CD4-positive, alpha-beta memory T cell (primary cell): Measurements from ENCODE around the gene CFHR5. TPM values are rescaled to one million over a fixed set of nuclear protein-coding genes. Genes with fewer than 3 reads are reported as not detected.
"Not testable (repeated sequence)": the region's sequence is repeated elsewhere in the genome, so short reads cannot be mapped to it uniquely, and the experiment has no call there.

ENCODE experiments used
- CTCF ChIA-PET: fragments of 350-600 bp; sonication (Branson Sonifier 250); formaldehyde crosslinking; loops from one replicate; lab custom pipeline; 2021; ENCODE audit warnings: inconsistent platforms; ENCODE audit not compliant: partially characterized antibody; lab: Charles Lee
- POLR2A ChIA-PET: fragments of 350-600 bp; sonication (Branson Sonifier 250); formaldehyde crosslinking; loops from one replicate; lab custom pipeline; 2021; ENCODE audit not compliant: partially characterized antibody; lab: Charles Lee
- DNase-seq, 5 donors: peaks; one replicate each; pipeline versions ENCODE4 v3.0.0 to v3.0.0-alpha.2; 2020 to 2022; ENCODE audit warnings: mixed read lengths in 1 of 5
- H3K27ac ChIP-seq: one replicate; pipeline ENCODE4 v1.7.0; 2013; ENCODE audit warnings: low read depth, low read length
- H3K27me3 ChIP-seq: 2 replicates; pipeline ENCODE4 v1.7.0; 2013; ENCODE audit warnings: mild to moderate bottlenecking, low read length, moderate library complexity; ENCODE audit not compliant: insufficient read depth
- H3K36me3 ChIP-seq: 2 replicates; pipeline ENCODE4 v1.7.0; 2013; ENCODE audit warnings: mild to moderate bottlenecking, low read length, moderate library complexity; ENCODE audit not compliant: insufficient read depth
- H3K4me1 ChIP-seq: 2 replicates; pipeline ENCODE4 v1.7.0; 2013; ENCODE audit warnings: mild to moderate bottlenecking, low read length, moderate library complexity; ENCODE audit not compliant: insufficient read depth
- H3K4me3 ChIP-seq, 2 donors: one replicate each; pipeline ENCODE4 v1.7.0; 2013; ENCODE audit warnings: low read length in 2 of 2, mild to moderate bottlenecking in 1 of 2
- H3K9me3 ChIP-seq, 2 donors: one replicate each; pipeline ENCODE4 v1.7.0; 2013; ENCODE audit warnings: low read length in 2 of 2, control low read depth in 1 of 2; ENCODE audit not compliant: control insufficient read depth in 1 of 2
- H3K27ac Mint-ChIP-seq, 7 donors: one replicate each; pipeline ENCODE4 v1.8.0; 2020 to 2021; ENCODE audit warnings: mixed read lengths in 7 of 7, mild to moderate bottlenecking in 6 of 7, inconsistent platforms in 3 of 7, moderate library complexity in 3 of 7
- H3K27me3 Mint-ChIP-seq, 2 donors: one replicate each; pipeline ENCODE4 v1.8.0; 2020 to 2021; ENCODE audit warnings: mixed read lengths in 2 of 2
- H3K36me3 Mint-ChIP-seq, 2 donors: one replicate each; pipeline ENCODE4 v1.8.0; 2020 to 2021; ENCODE audit warnings: mixed read lengths in 2 of 2, inconsistent platforms in 1 of 2, mild to moderate bottlenecking in 1 of 2
- H3K4me1 Mint-ChIP-seq, 4 donors: one replicate each; pipeline ENCODE4 v1.8.0; 2020 to 2021; ENCODE audit warnings: mixed read lengths in 4 of 4, mild to moderate bottlenecking in 1 of 4
- H3K4me3 Mint-ChIP-seq, 8 donors: one replicate each; pipeline ENCODE4 v1.8.0; 2020 to 2021; ENCODE audit warnings: mixed read lengths in 8 of 8, mild to moderate bottlenecking in 7 of 8, moderate library complexity in 6 of 8, inconsistent platforms in 3 of 8
- H3K9me3 Mint-ChIP-seq, 8 donors: one replicate each; pipeline ENCODE4 v1.8.0; 2020 to 2021; ENCODE audit warnings: mixed read lengths in 8 of 8, mild to moderate bottlenecking in 5 of 8, inconsistent platforms in 3 of 8, moderate library complexity in 1 of 8
- intact Hi-C: fragments of 100-400 bp; cut with micrococcal nuclease; formaldehyde crosslinking; loops from one replicate; pipeline ENCODE4 v1.15.1; 2023
- polyA plus RNA-seq, 2 donors: library from polyadenylated mRNA; unstranded; fragments of 300-500 nt; fragmentation: Illumina TruSeq; gene quantifications; one replicate each; pipeline ENCODE4 v1.2.3, GENCODE V29; 2021
- total RNA-seq, 2 experiments: library from RNA; stranded (reverse); gene quantifications; one replicate each; pipeline ENCODE4 v1.2.3, GENCODE V29; 2021

The CFHR5 gene
- total and polyA plus RNA-seq, 4 experiments from 2014 or later: not detected

DNA sequence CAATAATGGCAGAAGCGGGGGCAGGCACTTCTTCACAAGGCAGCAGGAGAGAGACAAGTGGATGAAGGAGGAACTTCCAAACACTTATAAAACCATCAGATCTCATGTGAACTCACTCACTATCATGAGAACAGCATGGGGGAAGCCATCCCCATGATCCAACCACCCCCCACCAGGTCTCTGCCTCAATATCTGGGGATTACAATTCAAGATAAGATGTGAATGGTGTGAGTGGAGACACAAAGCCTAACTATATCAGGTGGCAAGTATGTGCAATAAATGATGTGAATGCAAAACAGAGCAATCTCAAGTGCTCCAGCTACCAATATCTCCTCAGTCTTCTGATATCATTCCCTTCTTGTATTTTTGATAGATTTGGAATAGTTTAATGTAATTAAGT is 21.4 kb upstream of the CFHR5 start:
- intact Hi-C loops: no loop called here
- H3K4me1 Mint-ChIP-seq: no peaks in the 10 kb centered on the region
- H3K27ac Mint-ChIP-seq: no peak overlapping the region
- H3K27me3 Mint-ChIP-seq: no peaks in the 10 kb centered on the region
- H3K4me3 Mint-ChIP-seq: no peak overlapping the region
- Histone ChIP-seq H3K4me3 (no peak overlapping the region), H3K4me1 (no peaks in the 10 kb centered on the region), H3K36me3 (no peaks in the 10 kb centered on the region), H3K27me3 (no peaks in the 10 kb centered on the region), H3K9me3 (no peaks in the 10 kb centered on the region), H3K27ac (no peak overlapping the region)
- H3K9me3 Mint-ChIP-seq: peaks cover 0 to 4% (median 0%) of the 10 kb centered on the region in 8 donors
- DNase-seq: no peak
- CTCF ChIA-PET: interaction anchor here (1.0 kb wide), 1 partner anchor 20 kb away, joined by 3 read pairs; no protein-coding TSS in a partner anchor
- H3K36me3 Mint-ChIP-seq: no peaks in the 10 kb centered on the region
- POLR2A ChIA-PET: no interaction called here

DNA sequence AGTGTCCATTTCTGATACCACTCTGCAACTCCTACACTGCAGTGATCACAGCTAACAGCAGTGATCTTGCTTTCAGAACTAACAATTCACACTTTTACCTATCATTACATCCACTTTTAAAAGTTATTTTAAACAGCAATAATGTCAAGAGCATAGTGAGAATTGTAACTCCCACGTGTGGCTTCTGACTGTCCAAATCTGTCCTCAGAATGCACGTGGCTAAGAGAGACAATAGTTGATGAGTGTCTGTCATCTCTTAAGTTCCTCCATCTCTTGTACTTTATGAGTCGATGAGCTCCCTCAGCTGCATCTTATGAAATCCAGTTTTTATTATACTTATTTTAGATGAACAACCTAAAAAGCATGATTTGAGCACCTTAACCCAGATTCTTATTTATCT is 16.5 kb upstream of the CFHR5 start:
- DNase-seq: no peak
- H3K27ac Mint-ChIP-seq: no peak overlapping the region
- no peak overlapping the region for H3K4me3 Mint-ChIP-seq
- intact Hi-C loops: no loop called here
- Histone ChIP-seq H3K27ac (no peak overlapping the region), H3K4me3 (no peak overlapping the region), H3K4me1 (no peaks in the 10 kb centered on the region), H3K36me3 (no peaks in the 10 kb centered on the region), H3K9me3 (no peaks in the 10 kb centered on the region), H3K27me3 (no peaks in the 10 kb centered on the region)
- H3K27me3 Mint-ChIP-seq: peaks cover 0 to 1% of the 10 kb centered on the region in 2 donors
- peaks cover 0 to 6% (median under 1%) of the 10 kb centered on the region in 8 donors for H3K9me3 Mint-ChIP-seq
- no peaks in the 10 kb centered on the region for H3K36me3 Mint-ChIP-seq
- CTCF ChIA-PET: no interaction called here
- H3K4me1 Mint-ChIP-seq: no peaks in the 10 kb centered on the region
- POLR2A ChIA-PET: no interaction called here

DNA sequence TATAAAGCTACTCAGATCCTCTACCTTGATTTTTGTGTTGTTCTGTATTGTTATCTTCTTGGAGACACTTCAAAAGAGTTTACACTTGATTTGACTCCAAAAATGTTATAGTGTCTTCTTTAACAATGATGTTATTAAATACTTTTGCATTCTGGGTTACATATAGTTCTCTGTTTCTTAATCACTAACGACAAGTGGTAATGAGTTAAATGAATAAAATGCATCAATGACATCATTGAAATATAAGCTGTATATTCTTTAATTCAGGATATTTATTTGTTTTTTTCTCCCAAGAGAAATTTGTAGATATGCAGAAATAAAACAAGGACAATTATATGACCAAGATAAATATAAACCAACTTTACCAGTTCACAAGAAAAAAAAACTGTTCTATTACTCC is 7.2 kb upstream of the CFHR5 start:
- H3K27ac ChIP-seq: no peak overlapping the region
- no peaks in the 10 kb centered on the region for H3K4me1 ChIP-seq
- peaks cover 0 to 2% of the 10 kb centered on the region in 2 donors for H3K27me3 Mint-ChIP-seq
- POLR2A ChIA-PET: no interaction called here
- H3K9me3 Mint-ChIP-seq: no peaks in the 10 kb centered on the region
- H3K27ac Mint-ChIP-seq: no peak overlapping the region
- DNase-seq: no peak
- H3K4me1 Mint-ChIP-seq: no peaks in the 10 kb centered on the region
- no peaks in the 10 kb centered on the region for H3K9me3 ChIP-seq
- H3K4me3 ChIP-seq: no peak overlapping the region
- H3K27me3 ChIP-seq: no peaks in the 10 kb centered on the region
- no peak overlapping the region for H3K4me3 Mint-ChIP-seq
- no peaks in the 10 kb centered on the region for H3K36me3 ChIP-seq
- H3K36me3 Mint-ChIP-seq: no peaks in the 10 kb centered on the region
- CTCF ChIA-PET: interaction anchor here (1.4 kb wide), 1 partner anchor 11 kb away, joined by 3 read pairs; no protein-coding TSS in a partner anchor
- intact Hi-C loops: no loop called here

DNA sequence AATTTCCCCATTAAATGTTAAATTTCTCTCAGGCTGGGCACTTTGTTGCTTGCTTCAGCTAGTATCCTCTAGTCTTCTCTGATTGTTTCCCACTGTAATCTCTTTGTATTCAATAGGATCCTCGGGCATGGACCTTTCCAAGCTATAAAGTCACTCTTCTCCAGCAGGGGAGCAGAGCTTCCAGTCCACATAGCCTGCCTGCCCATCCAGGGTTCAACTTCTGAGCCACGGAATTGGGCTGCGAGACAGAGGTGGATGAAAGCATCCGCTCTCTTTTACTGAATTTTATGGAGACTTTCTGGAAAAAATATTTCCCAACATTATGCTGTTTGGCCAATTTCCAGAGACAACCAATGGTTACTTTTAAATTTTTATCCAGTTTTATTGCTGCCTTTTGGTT is 1.1 kb upstream of the CFHR5 start:
- no peak overlapping the region for H3K4me3 ChIP-seq
- no peaks in the 10 kb centered on the region for H3K9me3 Mint-ChIP-seq
- no peak overlapping the region for H3K27ac ChIP-seq
- no peaks in the 10 kb centered on the region for H3K27me3 Mint-ChIP-seq
- no peaks in the 10 kb centered on the region for H3K27me3 ChIP-seq
- no peaks in the 10 kb centered on the region for H3K4me1 ChIP-seq
- ChIA-PET POLR2A (no interaction called here), CTCF (interaction anchor here (1.1 kb wide), 1 partner anchor 20 kb away, joined by 3 read pairs; no protein-coding TSS in a partner anchor)
- intact Hi-C loops: no loop called here
- H3K36me3 Mint-ChIP-seq: no peaks in the 10 kb centered on the region
- H3K4me1 Mint-ChIP-seq: no peaks in the 10 kb centered on the region
- DNase-seq: no peak
- H3K36me3 ChIP-seq: no peaks in the 10 kb centered on the region
- H3K4me3 Mint-ChIP-seq: no peak overlapping the region
- H3K9me3 ChIP-seq: no peaks in the 10 kb centered on the region
- H3K27ac Mint-ChIP-seq: no peak overlapping the region

DNA sequence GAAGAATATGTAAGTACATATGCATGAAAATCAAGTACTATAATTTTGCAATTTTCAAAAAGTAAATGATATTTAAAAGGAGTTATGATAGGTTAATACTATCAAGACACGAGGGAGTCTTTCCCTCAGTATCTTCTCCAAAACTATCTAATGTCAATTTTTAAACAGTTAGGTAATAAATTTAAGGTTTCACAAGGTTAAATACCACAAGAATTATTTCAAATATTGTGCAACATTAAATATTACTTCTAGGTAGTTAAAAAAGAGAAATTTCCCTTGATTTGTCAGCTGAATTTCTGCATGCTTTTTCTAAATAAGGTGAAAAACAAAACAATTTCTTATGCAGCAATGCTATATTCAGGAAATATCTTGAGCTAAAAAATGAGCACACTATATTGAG is 3.5 kb downstream of the CFHR5 start:
- H3K9me3 Mint-ChIP-seq: peaks cover 0 to under 1% (median 0%) of the 10 kb centered on the region in 8 donors

DNA sequence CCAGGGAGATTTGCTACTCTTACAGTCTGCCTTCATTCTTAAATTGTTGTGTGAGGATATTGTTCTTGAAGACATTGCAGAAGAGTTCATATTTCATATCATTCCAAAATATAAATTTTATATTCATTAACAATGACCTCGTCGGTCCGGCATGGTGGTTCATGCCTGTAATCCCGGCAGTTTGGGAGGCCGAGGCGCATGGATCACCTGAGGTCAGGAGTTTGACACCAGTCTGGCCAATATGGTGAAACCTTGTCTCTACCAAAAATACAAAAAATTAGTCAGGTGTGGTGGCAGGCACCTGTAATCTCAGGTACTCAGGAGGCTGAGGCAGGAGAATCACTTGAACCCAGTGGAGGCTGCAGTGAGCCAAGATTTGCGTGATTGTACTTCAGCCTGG is 4.9 kb downstream of the CFHR5 start:
- H3K4me3 ChIP-seq, H3K27me3 Mint-ChIP-seq, H3K4me1 ChIP-seq, POLR2A ChIA-PET, H3K36me3 ChIP-seq, H3K27me3 ChIP-seq, DNase-seq, H3K27ac Mint-ChIP-seq, H3K9me3 ChIP-seq, H3K9me3 Mint-ChIP-seq, H3K27ac ChIP-seq, H3K4me3 Mint-ChIP-seq, H3K4me1 Mint-ChIP-seq, H3K36me3 Mint-ChIP-seq, CTCF ChIA-PET, intact Hi-C loops: not testable (repeated sequence)

More for the DNA sequence above, 3.5 kb downstream of the CFHR5 start:
- Histone ChIP-seq H3K4me1 (no peaks in the 10 kb centered on the region), H3K4me3 (no peak overlapping the region), H3K27ac (no peak overlapping the region), H3K27me3 (no peaks in the 10 kb centered on the region), H3K36me3 (no peaks in the 10 kb centered on the region), H3K9me3 (no peaks in the 10 kb centered on the region)
- intact Hi-C loops: no loop called here
- POLR2A ChIA-PET: no interaction called here
- H3K4me1 Mint-ChIP-seq: no peaks in the 10 kb centered on the region
- H3K27me3 Mint-ChIP-seq: no peaks in the 10 kb centered on the region
- DNase-seq: no peak
- CTCF ChIA-PET: no interaction called here
- no peak overlapping the region for H3K4me3 Mint-ChIP-seq
- H3K27ac Mint-ChIP-seq: no peak overlapping the region
- H3K36me3 Mint-ChIP-seq: no peaks in the 10 kb centered on the region

DNA sequence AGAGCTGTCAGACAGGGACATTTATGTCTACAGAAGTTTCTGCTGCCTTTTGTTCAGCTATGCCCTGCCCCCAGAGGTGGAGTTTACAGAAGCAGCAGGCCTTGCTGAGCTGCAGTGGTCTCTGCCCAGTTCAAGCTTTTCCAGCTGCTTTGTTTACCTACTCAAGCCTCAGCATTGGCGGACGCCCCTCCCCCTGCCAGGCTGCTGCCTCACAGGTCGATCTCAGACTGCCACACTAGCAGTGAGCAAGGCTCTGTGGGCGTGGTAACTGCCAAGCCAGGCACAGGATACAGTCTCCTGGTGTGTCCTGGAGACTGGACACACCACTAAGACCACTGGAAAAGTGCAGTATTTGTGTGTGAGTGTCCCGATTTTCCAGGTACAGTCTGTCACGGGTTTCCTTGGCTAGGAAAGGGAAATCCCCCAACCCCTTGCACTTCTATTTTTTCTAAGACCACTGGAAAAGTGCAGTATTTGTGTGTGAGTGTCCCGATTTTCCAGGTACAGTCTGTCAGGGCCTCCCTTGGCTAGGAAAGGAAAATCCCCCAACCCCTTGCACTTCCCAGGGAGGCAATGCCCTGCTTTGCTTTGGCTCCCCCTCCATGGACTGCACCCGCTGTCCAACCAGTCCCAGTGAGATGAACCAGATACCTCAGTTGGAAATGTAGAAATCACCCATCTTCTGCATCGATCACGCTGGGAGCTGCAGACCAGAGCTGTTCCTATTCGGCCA is 14.7 kb downstream of the CFHR5 start:
- H3K27me3 ChIP-seq, H3K27ac Mint-ChIP-seq, H3K27me3 Mint-ChIP-seq, POLR2A ChIA-PET, H3K4me3 ChIP-seq, DNase-seq, H3K27ac ChIP-seq, H3K9me3 Mint-ChIP-seq, H3K36me3 Mint-ChIP-seq, CTCF ChIA-PET, intact Hi-C loops, H3K9me3 ChIP-seq, H3K4me1 ChIP-seq, H3K4me1 Mint-ChIP-seq, H3K4me3 Mint-ChIP-seq, H3K36me3 ChIP-seq: not testable (repeated sequence)
